ENCODE results near the gene WNT5B. TPM values are rescaled to one million over a fixed set of nuclear protein-coding genes. Genes with fewer than 3 reads are reported as not detected.

Gene WNT5B
- total and polyA plus RNA-seq, 4 donors: 0.59 to 2.4 (median 0.97) TPM

- no peaks in the 10 kb centered on the region for H3K27me3 ChIP-seq (ENCODE audit: control insufficient read depth in 4 of 4, insufficient read depth in 4 of 4, low read length in 3 of 4)
- no peaks in the 10 kb centered on the region for H3K9me3 ChIP-seq (ENCODE audit: control insufficient read depth in 4 of 4, low read length in 3 of 4)
- 74% methylated on average over 3 of the region's 3 CpGs for WGBS
- no peaks in the 10 kb centered on the region for H3K36me3 ChIP-seq (ENCODE audit: control insufficient read depth in 4 of 4, insufficient read depth in 3 of 4, low read depth in 1 of 4, low read length in 3 of 4)
- H3K27ac ChIP-seq (ENCODE audit: low read depth in 1 of 2, low read length in 2 of 2): no peak overlapping the region
- DNase-seq (ENCODE audit: low spot score): no peak
- H3K4me1 ChIP-seq (ENCODE audit: control insufficient read depth in 4 of 4, insufficient read depth in 4 of 4, low read length in 3 of 4): peaks cover 7 to 40% (median 33%) of the 10 kb centered on the region in 4 donors
- TF ChIP-seq YY1 (IDR thresholded peaks at IDR 0.05) (no peak), FOXA2 (IDR thresholded peaks at IDR 0.05) (no peak), JUND (IDR thresholded peaks at IDR 0.05) (no peak), HNF4G (IDR thresholded peaks at IDR 0.05) (no peak), RAD21 (IDR thresholded peaks at IDR 0.05) (no peak)
- H3K4me3 ChIP-seq (ENCODE audit: low read depth in 1 of 3, low read length in 3 of 3): no peak overlapping the region
- no peak overlapping the region for H3K9ac ChIP-seq (ENCODE audit: low read depth in 1 of 2, low read length in 2 of 2)
Observed at GRCh38 chr12:1588575-1588947, 40.5 kb upstream of the WNT5B start.

- H3K27ac ChIP-seq (ENCODE audit: low read depth in 1 of 2, low read length in 2 of 2): peak overlapping the region; percentile 18 to 71
- no peak overlapping the region for H3K9ac ChIP-seq (ENCODE audit: low read depth in 1 of 2, low read length in 2 of 2)
- DNase-seq (ENCODE audit: low spot score): no peak
- H3K27me3 ChIP-seq (ENCODE audit: control insufficient read depth in 4 of 4, insufficient read depth in 4 of 4, low read length in 3 of 4): no peaks in the 10 kb centered on the region
- no peak overlapping the region for H3K4me3 ChIP-seq (ENCODE audit: low read depth in 1 of 3, low read length in 3 of 3)
- H3K4me1 ChIP-seq (ENCODE audit: control insufficient read depth in 4 of 4, insufficient read depth in 4 of 4, low read length in 3 of 4): peaks cover 7 to 49% (median 37%) of the 10 kb centered on the region in 4 donors
- 58% methylated on average over 12 of the region's 12 CpGs for WGBS
- no peaks in the 10 kb centered on the region for H3K36me3 ChIP-seq (ENCODE audit: control insufficient read depth in 4 of 4, insufficient read depth in 3 of 4, low read depth in 1 of 4, low read length in 3 of 4)
- H3K9me3 ChIP-seq (ENCODE audit: control insufficient read depth in 4 of 4, low read length in 3 of 4): no peaks in the 10 kb centered on the region
- TF ChIP-seq TAF1 (conservative IDR thresholded peaks at IDR 0.05): no peak
- TF ChIP-seq HNF4G (IDR thresholded peaks at IDR 0.05): no peak
- no peak for TF ChIP-seq NR2F2 (IDR thresholded peaks at IDR 0.05)
- TF ChIP-seq FOXA2 (IDR thresholded peaks at IDR 0.05): no peak
- TF ChIP-seq RAD21 (IDR thresholded peaks at IDR 0.05): no peak
- TF ChIP-seq MAX (IDR thresholded peaks at IDR 0.05): no peak
- no peak for TF ChIP-seq HNF4A (conservative IDR thresholded peaks at IDR 0.05)
- no peak for TF ChIP-seq ATF3 (IDR thresholded peaks at IDR 0.05)
- no peak for TF ChIP-seq RXRA (IDR thresholded peaks at IDR 0.05)
- TF ChIP-seq FOXA1 (IDR thresholded peaks at IDR 0.05): no peak
- no peak for TF ChIP-seq EGR1 (IDR thresholded peaks at IDR 0.05; ENCODE audit: low read depth in 2 of 2)
Observed at GRCh38 chr12:1590221-1590979, 38.6 kb upstream of the WNT5B start.

DNA sequence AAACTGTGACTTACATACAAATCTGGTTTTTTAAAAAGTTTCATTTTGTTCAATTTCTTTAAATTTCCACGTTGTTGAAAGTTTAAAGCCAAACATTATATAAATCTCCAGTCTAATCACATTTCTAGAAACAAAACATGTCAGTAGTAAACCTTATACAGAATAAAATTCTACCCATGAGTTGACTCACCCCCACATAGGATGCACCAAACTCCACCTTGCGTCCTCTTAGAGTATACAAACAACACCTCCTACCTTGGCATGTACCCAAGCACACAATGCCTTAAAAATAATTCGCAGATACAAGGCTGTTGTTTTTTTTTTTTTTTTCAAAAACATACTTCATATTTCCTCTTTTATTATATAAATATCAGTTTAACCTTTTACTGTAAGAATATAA, 38.0 kb upstream of the WNT5B start:
- no peaks in the 10 kb centered on the region for H3K36me3 ChIP-seq (ENCODE audit: control insufficient read depth in 4 of 4, insufficient read depth in 3 of 4, low read depth in 1 of 4, low read length in 3 of 4)
- no peak overlapping the region for H3K4me3 ChIP-seq (ENCODE audit: low read depth in 1 of 3, low read length in 3 of 3)
- WGBS: 35% methylated on average over 3 of the region's 3 CpGs
- TF ChIP-seq NR2F2 (IDR thresholded peaks at IDR 0.05) (no peak), FOXA1 (IDR thresholded peaks at IDR 0.05) (no peak), RXRA (IDR thresholded peaks at IDR 0.05) (no peak), ATF3 (IDR thresholded peaks at IDR 0.05) (no peak)
- peak overlapping the region; percentile 18 to 71 for H3K27ac ChIP-seq (ENCODE audit: low read depth in 1 of 2, low read length in 2 of 2)
- DNase-seq (ENCODE audit: low spot score): no peak
- H3K4me1 ChIP-seq (ENCODE audit: control insufficient read depth in 4 of 4, insufficient read depth in 4 of 4, low read length in 3 of 4): peaks cover 7 to 51% (median 37%) of the 10 kb centered on the region in 4 donors
- H3K9me3 ChIP-seq (ENCODE audit: control insufficient read depth in 4 of 4, low read length in 3 of 4): no peaks in the 10 kb centered on the region
- no peak overlapping the region for H3K9ac ChIP-seq (ENCODE audit: low read depth in 1 of 2, low read length in 2 of 2)
- H3K27me3 ChIP-seq (ENCODE audit: control insufficient read depth in 4 of 4, insufficient read depth in 4 of 4, low read length in 3 of 4): no peaks in the 10 kb centered on the region

- H3K9ac ChIP-seq (ENCODE audit: low read depth in 1 of 2, low read length in 2 of 2): peak overlapping the region; percentile 63
- 41% methylated on average over 4 of the region's 4 CpGs for WGBS
Observed at GRCh38 chr12:1591543-1591942, 37.5 kb upstream of the WNT5B start.

More at GRCh38 chr12:1591543-1591942, 37.5 kb upstream of the WNT5B start:
- no peaks in the 10 kb centered on the region for H3K27me3 ChIP-seq (ENCODE audit: control insufficient read depth in 4 of 4, insufficient read depth in 4 of 4, low read length in 3 of 4)
- H3K4me1 ChIP-seq (ENCODE audit: control insufficient read depth in 4 of 4, insufficient read depth in 4 of 4, low read length in 3 of 4): peaks cover 7 to 51% (median 37%) of the 10 kb centered on the region in 4 donors
- H3K4me3 ChIP-seq (ENCODE audit: low read depth in 1 of 3, low read length in 3 of 3): peak overlapping the region in 1 of 3 donors; percentile 18
- no peaks in the 10 kb centered on the region for H3K9me3 ChIP-seq (ENCODE audit: control insufficient read depth in 4 of 4, low read length in 3 of 4)
- H3K36me3 ChIP-seq (ENCODE audit: control insufficient read depth in 4 of 4, insufficient read depth in 3 of 4, low read depth in 1 of 4, low read length in 3 of 4): no peaks in the 10 kb centered on the region
- peak overlapping the region in 1 of 2 donors; percentile 6 for H3K27ac ChIP-seq (ENCODE audit: low read depth in 1 of 2, low read length in 2 of 2)
- TF ChIP-seq NR2F2 (IDR thresholded peaks at IDR 0.05) (peak; percentile 38), YY1 (IDR thresholded peaks at IDR 0.05) (no peak), FOXA1 (IDR thresholded peaks at IDR 0.05) (no peak), HNF4G (IDR thresholded peaks at IDR 0.05) (no peak)
- DNase-seq (ENCODE audit: low spot score): no peak
